Vagina (tissue), 2 donors: ENCODE data around the gene OR11A1. TPM values are rescaled to one million over a fixed set of nuclear protein-coding genes. Genes with fewer than 3 reads are reported as not detected.

Experiments used
- DNase-seq, 2 donors: peaks; one replicate each; pipeline ENCODE4 v3.0.0-alpha.2; 2017; ENCODE audit errors: extremely low spot score in 2 of 2
- H3K27ac ChIP-seq: fragments of 200-600 bp; sonication (generic); one replicate; pipeline ENCODE4 v1.5.1; 2019
- H3K27me3 ChIP-seq: fragments of 200-600 bp; sonication (generic); one replicate; pipeline ENCODE4 v1.5.1; 2019
- H3K36me3 ChIP-seq, 2 donors: fragments of 200-600 bp; sonication (generic); one replicate each; pipeline ENCODE4 v1.5.1; 2017 to 2019
- H3K4me1 ChIP-seq: fragments of 200-600 bp; sonication (generic); one replicate; pipeline ENCODE4 v1.5.1; 2019
- H3K4me3 ChIP-seq, 2 donors: fragments of 200-600 bp; sonication (generic); 1 replicate in 1 of 2; 2 replicates in 1 of 2; pipeline ENCODE4 v1.5.1; 2016 to 2019
- H3K9me3 ChIP-seq: fragments of 200-600 bp; sonication (generic); one replicate; pipeline ENCODE4 v1.5.1; 2019
- POLR2A ChIP-seq, 2 donors: fragments of 450-650 bp; IDR thresholded peaks; one replicate each; pipeline ENCODE4 v1.6.1; 2017; ENCODE audit warnings: antibody characterized with exemption in 2 of 2, mild to moderate bottlenecking in 2 of 2, moderate library complexity in 2 of 2
- POLR2AphosphoS5 ChIP-seq, 2 donors: sonication (generic); formaldehyde crosslinking; IDR thresholded peaks; one replicate each; pipeline ENCODE4 v1.9.0; 2017; ENCODE audit warnings: antibody characterized with exemption in 2 of 2, mild to moderate bottlenecking in 2 of 2, low read depth in 1 of 2; ENCODE audit not compliant: insufficient read depth in 1 of 2
- intact Hi-C: fragments of 100-400 bp; cut with DNase I; formaldehyde crosslinking; loops from one replicate; pipeline ENCODE4 v1.15.1; 2023
- total RNA-seq: library from RNA; depleted of rRNA; stranded (reverse); fragments of >200 nt; gene quantifications from one replicate; pipeline ENCODE4 v1.2.3, GENCODE V29; 2016
- TF ChIP-seq, protein P1 (sequence below), 3 experiments: fragments of 450-650 bp in 2 of 3; fragments of 200-600 bp in 1 of 3; sonication (generic) in 1 of 3; IDR thresholded peaks; one replicate each; pipeline ENCODE4 v1.5.1; 2017 to 2019; ENCODE audit warnings: antibody characterized with exemption in 3 of 3, mild to moderate bottlenecking in 2 of 3, moderate library complexity in 2 of 3

Gene OR11A1
- total RNA-seq, 1 donor from 2014 or later: not detected

DNA sequence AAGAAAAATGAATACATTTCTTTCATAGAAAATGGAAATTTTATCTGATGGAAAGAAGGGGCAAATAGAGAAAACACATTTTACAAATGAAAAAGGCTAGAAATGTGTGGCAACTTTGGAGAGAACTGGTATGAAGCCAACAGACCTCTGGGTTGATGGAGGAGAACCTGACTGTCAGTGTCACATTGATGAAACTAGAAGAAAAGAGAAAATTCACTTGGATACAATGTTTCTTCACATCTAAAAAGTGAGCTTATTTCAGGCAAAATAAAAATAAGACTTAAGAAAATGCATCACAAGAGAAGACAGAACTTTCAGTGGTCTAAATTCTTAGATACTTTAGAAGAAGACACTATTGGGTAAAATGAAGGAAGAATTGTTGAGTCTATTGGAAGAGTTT, 61.5 kb downstream of the OR11A1 start, which contains the start of gene OR12D2:
OR12D2 (plus strand) TSS at position 301 of the 400 bp plus-strand sequence. CDS start 1,069 bp downstream, outside the sequence.
- H3K4me1 ChIP-seq: no peaks in the 10 kb centered on the region
- intact Hi-C loops: no loop called here
- no peak for DNase-seq

DNA sequence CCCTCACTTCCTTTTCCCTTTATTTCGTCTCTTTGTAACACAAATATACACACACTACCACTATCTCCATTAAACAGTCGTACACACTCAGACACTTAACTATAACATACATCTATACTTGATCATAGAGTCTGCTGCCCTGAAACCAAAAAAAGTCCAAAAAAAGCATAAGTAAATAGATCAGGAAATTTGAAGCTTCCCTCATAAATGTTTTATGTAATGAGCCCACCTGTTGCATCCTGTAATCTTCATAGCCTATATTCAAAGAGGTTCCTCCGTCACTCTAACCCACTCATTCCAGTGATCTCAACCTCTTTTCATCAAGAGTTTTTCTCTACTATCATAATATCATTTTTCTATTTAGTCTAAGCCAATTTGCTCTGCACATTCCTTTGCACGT, 68.3 kb downstream of the OR11A1 start:
- intact Hi-C loops: no loop called here
- H3K27ac ChIP-seq: no peak overlapping the region

More for the DNA sequence above, 61.5 kb downstream of the OR11A1 start, which contains the start of gene OR12D2:
- Histone ChIP-seq H3K4me3 (no peak within 1 kb of the TSS), H3K27ac (no peak within 1 kb of the TSS), H3K27me3 (no peaks in the 10 kb centered on the region), H3K9me3 (no peaks in the 10 kb centered on the region), H3K36me3 (no peaks in the 10 kb centered on the region)
- no peak for TF ChIP-seq POLR2AphosphoS5 (IDR thresholded peaks at IDR 0.05; ENCODE audit: insufficient read depth in 1 of 2, low read depth in 1 of 2)
- no peak for TF ChIP-seq POLR2A (IDR thresholded peaks at IDR 0.05)
- TF ChIP-seq, protein P1, sequence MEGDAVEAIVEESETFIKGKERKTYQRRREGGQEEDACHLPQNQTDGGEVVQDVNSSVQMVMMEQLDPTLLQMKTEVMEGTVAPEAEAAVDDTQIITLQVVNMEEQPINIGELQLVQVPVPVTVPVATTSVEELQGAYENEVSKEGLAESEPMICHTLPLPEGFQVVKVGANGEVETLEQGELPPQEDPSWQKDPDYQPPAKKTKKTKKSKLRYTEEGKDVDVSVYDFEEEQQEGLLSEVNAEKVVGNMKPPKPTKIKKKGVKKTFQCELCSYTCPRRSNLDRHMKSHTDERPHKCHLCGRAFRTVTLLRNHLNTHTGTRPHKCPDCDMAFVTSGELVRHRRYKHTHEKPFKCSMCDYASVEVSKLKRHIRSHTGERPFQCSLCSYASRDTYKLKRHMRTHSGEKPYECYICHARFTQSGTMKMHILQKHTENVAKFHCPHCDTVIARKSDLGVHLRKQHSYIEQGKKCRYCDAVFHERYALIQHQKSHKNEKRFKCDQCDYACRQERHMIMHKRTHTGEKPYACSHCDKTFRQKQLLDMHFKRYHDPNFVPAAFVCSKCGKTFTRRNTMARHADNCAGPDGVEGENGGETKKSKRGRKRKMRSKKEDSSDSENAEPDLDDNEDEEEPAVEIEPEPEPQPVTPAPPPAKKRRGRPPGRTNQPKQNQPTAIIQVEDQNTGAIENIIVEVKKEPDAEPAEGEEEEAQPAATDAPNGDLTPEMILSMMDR (IDR thresholded peaks at IDR 0.05): no peak

DNA sequence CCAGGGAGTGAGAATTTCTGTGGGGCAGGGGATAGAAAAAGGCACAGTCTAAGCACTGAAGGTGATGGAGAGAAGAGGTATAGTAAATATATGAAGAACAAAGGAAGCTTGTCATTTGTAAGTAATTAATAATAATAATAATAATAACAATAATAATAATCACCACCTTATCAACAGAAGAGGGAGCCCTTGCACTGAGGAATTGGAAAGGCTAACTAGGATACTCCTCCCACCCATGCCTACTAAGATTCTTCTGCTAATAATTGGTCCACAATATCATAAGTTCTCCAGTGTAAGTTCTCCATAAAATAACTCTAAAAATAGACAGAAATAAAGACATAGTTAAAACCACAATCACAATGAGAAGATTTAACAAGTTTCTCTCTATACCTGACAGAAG, 80.9 kb downstream of the OR11A1 start:
- TF ChIP-seq, protein P1 (IDR thresholded peaks at IDR 0.05): no peak
- no peak for TF ChIP-seq POLR2A (IDR thresholded peaks at IDR 0.05)
- Histone ChIP-seq H3K4me3 (no peak overlapping the region), H3K4me1 (no peaks in the 10 kb centered on the region), H3K9me3 (no peaks in the 10 kb centered on the region), H3K36me3 (no peaks in the 10 kb centered on the region), H3K27me3 (no peaks in the 10 kb centered on the region), H3K27ac (no peak overlapping the region)
- no peak for DNase-seq
- intact Hi-C loops: no loop called here

More for the DNA sequence above, 68.3 kb downstream of the OR11A1 start:
- no peaks in the 10 kb centered on the region for H3K36me3 ChIP-seq
- no peak for DNase-seq
- no peak overlapping the region for H3K4me3 ChIP-seq
- TF ChIP-seq POLR2A (IDR thresholded peaks at IDR 0.05): no peak
- TF ChIP-seq, protein P1 (IDR thresholded peaks at IDR 0.05): no peak
- no peak for TF ChIP-seq POLR2AphosphoS5 (IDR thresholded peaks at IDR 0.05; ENCODE audit: insufficient read depth in 1 of 2, low read depth in 1 of 2)
- no peaks in the 10 kb centered on the region for H3K4me1 ChIP-seq
- H3K27me3 ChIP-seq: no peaks in the 10 kb centered on the region
- no peaks in the 10 kb centered on the region for H3K9me3 ChIP-seq

Other genes with a start within 250 kb of the OR11A1 start
- gene OR14J1, start 155.4 kb downstream of the OR11A1 start, total RNA-seq: 0.74 TPM
- gene OR5V1, start 88.2 kb downstream of the OR11A1 start, total RNA-seq: not detected
- gene OR12D3, start 81.8 kb downstream of the OR11A1 start, total RNA-seq: not detected
- gene OR12D2, start 61.4 kb downstream of the OR11A1 start, total RNA-seq: not detected
- gene OR12D1, start 42.1 kb downstream of the OR11A1 start, total RNA-seq: not detected
- not detected for gene OR10C1, start 17.8 kb downstream of the OR11A1 start, total RNA-seq
- gene OR2H1, start 84 bp upstream of the OR11A1 start, total RNA-seq: not detected
- not detected for gene MAS1L, start 30.9 kb upstream of the OR11A1 start, total RNA-seq
- gene UBD, start 102.7 kb upstream of the OR11A1 start, total RNA-seq: not detected
- gene OR2H2, start 128.1 kb upstream of the OR11A1 start, total RNA-seq: not detected
- 58.4 TPM for gene GABBR1, start 176.1 kb upstream of the OR11A1 start, total RNA-seq
- gene MOG, start 200.0 kb upstream of the OR11A1 start, total RNA-seq: not detected
- gene ZFP57, start 224.1 kb upstream of the OR11A1 start, total RNA-seq: 3.7 TPM